ENCODE results near the gene SPG11.
"Not testable (repeated sequence)": the region's sequence is repeated elsewhere in the genome, so short reads cannot be mapped to it uniquely, and the experiment has no call there.

SPG11 gene

DNA sequence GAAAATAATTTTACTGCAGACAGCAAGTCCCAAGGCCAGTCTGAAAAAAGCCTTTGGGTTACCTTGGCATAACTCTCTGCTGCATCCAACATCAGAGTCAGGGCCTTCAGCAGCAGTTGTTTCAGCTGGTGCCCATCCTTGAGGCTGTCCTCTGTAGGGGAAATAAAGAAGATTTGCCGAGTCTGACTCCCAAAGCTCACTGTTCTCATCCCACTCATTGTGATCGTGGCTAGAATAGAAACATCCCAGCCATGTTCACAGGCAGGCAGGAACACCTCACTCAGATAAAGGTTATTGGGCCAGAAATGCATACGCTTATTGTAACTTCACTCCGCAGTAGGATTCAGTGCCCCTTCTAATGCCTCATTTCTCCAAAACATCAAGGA lies 97.3 kb downstream of the SPG11 start:
- Histone ChIP-seq H3K79me2 (ENCODE audit: insufficient read depth, low read length) (no peaks in the 10 kb centered on the region), H3K4me2 (ENCODE audit: insufficient read depth, low read length) (no peak overlapping the region), H3K27ac (ENCODE audit: low read length) (no peak overlapping the region), H3K4me1 (ENCODE audit: insufficient read depth, low read length) (no peaks in the 10 kb centered on the region), H3K36me3 (ENCODE audit: insufficient read depth, low read length) (peaks cover 68% of the 10 kb centered on the region), H3K9ac (ENCODE audit: low read depth, low read length) (no peak overlapping the region), H2AFZ (ENCODE audit: low read depth, low read length) (no peak overlapping the region), H3K27me3 (ENCODE audit: insufficient read depth, low read length, poor library complexity) (no peaks in the 10 kb centered on the region), H3K9me3 (ENCODE audit: insufficient read depth, low read length, severe bottlenecking) (peaks cover 8% of the 10 kb centered on the region), H3K4me3 (ENCODE audit: low read depth in 1 of 2, low read length in 2 of 2) (no peak overlapping the region), H4K20me1 (ENCODE audit: insufficient read depth, low read length) (no peaks in the 10 kb centered on the region)
- TF ChIP-seq, protein P1, sequence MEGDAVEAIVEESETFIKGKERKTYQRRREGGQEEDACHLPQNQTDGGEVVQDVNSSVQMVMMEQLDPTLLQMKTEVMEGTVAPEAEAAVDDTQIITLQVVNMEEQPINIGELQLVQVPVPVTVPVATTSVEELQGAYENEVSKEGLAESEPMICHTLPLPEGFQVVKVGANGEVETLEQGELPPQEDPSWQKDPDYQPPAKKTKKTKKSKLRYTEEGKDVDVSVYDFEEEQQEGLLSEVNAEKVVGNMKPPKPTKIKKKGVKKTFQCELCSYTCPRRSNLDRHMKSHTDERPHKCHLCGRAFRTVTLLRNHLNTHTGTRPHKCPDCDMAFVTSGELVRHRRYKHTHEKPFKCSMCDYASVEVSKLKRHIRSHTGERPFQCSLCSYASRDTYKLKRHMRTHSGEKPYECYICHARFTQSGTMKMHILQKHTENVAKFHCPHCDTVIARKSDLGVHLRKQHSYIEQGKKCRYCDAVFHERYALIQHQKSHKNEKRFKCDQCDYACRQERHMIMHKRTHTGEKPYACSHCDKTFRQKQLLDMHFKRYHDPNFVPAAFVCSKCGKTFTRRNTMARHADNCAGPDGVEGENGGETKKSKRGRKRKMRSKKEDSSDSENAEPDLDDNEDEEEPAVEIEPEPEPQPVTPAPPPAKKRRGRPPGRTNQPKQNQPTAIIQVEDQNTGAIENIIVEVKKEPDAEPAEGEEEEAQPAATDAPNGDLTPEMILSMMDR (IDR thresholded peaks at IDR 0.05; ENCODE audit: borderline replicate concordance, extremely low read depth, low read length, poor library complexity, severe bottlenecking) = no peak
- TF ChIP-seq EZH2 (IDR thresholded peaks at IDR 0.05; ENCODE audit: borderline replicate concordance, low read depth, low read length, severe bottlenecking) = no peak
- no peak for ATAC-seq (ENCODE audit: insufficient read depth, low read depth)
- DNase-seq = no peak

DNA sequence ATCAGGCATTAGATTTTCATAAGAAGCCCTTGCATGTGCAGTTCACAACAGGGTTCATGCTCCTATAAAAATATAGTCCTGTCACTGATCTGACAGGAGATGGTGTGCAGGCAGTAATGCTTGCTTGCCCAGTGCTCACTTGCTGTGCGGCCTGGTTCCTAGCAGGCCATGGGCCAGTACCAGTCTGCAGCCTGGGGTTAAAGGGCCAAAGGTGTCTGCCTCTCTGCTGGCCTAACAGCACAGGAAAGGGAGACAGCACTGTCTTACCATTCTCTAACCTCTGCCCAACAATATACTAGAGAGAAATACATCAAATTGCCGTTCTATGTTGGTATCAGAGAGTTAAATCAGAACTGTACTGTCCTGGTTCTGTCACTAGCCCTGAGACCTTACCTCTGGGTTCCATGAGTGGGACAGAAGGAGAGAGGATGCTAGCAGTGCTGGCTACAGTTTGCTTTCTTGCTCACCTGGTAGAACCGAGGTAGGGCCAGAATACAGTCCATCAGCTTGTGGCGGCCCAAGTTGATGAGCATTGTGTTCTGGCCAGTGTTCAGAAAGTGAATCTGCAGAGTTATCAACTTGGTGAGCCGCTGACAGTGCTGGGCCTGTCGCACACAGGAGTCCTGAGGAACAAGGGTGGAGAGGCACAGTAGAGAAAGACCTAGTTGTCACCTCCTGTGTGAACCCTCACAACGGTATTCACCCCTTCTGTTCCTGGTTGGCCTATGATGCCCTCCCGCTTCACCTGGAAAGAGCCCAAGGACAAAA lies 97.9 kb downstream of the SPG11 start:
- H3K79me2 ChIP-seq (ENCODE audit: insufficient read depth, low read length) = no peaks in the 10 kb centered on the region
- no peak for ATAC-seq (ENCODE audit: insufficient read depth, low read depth)
- H3K36me3 ChIP-seq (ENCODE audit: insufficient read depth, low read length) = peaks cover 74% of the 10 kb centered on the region

DNA sequence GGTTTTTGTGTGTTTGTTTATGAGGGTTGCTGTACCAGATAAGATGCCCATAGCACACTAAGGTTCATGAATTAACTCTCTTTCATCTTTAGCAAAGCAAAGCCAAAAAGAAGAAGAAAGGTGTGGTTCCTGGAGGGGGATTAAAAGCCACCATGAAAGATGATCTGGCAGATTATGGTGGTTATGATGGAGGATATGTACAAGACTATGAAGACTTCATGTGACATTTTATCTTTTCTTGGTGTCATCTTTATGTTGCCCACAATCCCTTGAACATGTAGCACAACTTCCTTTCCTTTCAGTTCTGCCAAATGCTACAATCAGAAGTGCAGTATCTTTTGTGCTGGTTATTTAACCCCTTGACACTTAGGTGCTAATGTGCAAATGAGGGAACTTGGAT lies 102.5 kb downstream of the SPG11 start:
- not testable (repeated sequence) for H3K9ac ChIP-seq (ENCODE audit: low read depth, low read length); H3K4me2 ChIP-seq (ENCODE audit: insufficient read depth, low read length); H4K20me1 ChIP-seq (ENCODE audit: insufficient read depth, low read length); H3K27ac ChIP-seq (ENCODE audit: low read length); H3K4me3 ChIP-seq (ENCODE audit: low read depth in 1 of 2, low read length in 2 of 2); H3K9me3 ChIP-seq (ENCODE audit: insufficient read depth, low read length, severe bottlenecking); H3K4me1 ChIP-seq (ENCODE audit: insufficient read depth, low read length); H2AFZ ChIP-seq (ENCODE audit: low read depth, low read length); H3K79me2 ChIP-seq (ENCODE audit: insufficient read depth, low read length); DNase-seq; H3K27me3 ChIP-seq (ENCODE audit: insufficient read depth, low read length, poor library complexity)
- H3K36me3 ChIP-seq (ENCODE audit: insufficient read depth, low read length) = peaks cover 97% of the 10 kb centered on the region
- peak; percentile 60 for ATAC-seq (ENCODE audit: insufficient read depth, low read depth)

More for the DNA sequence above, 97.9 kb downstream of the SPG11 start:
- Histone ChIP-seq H2AFZ (ENCODE audit: low read depth, low read length) (no peak overlapping the region), H4K20me1 (ENCODE audit: insufficient read depth, low read length) (no peaks in the 10 kb centered on the region), H3K27ac (ENCODE audit: low read length) (no peak overlapping the region), H3K4me2 (ENCODE audit: insufficient read depth, low read length) (no peak overlapping the region), H3K4me1 (ENCODE audit: insufficient read depth, low read length) (no peaks in the 10 kb centered on the region), H3K9me3 (ENCODE audit: insufficient read depth, low read length, severe bottlenecking) (peaks cover 8% of the 10 kb centered on the region), H3K4me3 (ENCODE audit: low read depth in 1 of 2, low read length in 2 of 2) (no peak overlapping the region), H3K27me3 (ENCODE audit: insufficient read depth, low read length, poor library complexity) (no peaks in the 10 kb centered on the region), H3K9ac (ENCODE audit: low read depth, low read length) (no peak overlapping the region)
- DNase-seq = no peak
- no peak for TF ChIP-seq EZH2 (IDR thresholded peaks at IDR 0.05; ENCODE audit: borderline replicate concordance, low read depth, low read length, severe bottlenecking)
- TF ChIP-seq, protein P1 (IDR thresholded peaks at IDR 0.05; ENCODE audit: borderline replicate concordance, extremely low read depth, low read length, poor library complexity, severe bottlenecking) = no peak

DNA sequence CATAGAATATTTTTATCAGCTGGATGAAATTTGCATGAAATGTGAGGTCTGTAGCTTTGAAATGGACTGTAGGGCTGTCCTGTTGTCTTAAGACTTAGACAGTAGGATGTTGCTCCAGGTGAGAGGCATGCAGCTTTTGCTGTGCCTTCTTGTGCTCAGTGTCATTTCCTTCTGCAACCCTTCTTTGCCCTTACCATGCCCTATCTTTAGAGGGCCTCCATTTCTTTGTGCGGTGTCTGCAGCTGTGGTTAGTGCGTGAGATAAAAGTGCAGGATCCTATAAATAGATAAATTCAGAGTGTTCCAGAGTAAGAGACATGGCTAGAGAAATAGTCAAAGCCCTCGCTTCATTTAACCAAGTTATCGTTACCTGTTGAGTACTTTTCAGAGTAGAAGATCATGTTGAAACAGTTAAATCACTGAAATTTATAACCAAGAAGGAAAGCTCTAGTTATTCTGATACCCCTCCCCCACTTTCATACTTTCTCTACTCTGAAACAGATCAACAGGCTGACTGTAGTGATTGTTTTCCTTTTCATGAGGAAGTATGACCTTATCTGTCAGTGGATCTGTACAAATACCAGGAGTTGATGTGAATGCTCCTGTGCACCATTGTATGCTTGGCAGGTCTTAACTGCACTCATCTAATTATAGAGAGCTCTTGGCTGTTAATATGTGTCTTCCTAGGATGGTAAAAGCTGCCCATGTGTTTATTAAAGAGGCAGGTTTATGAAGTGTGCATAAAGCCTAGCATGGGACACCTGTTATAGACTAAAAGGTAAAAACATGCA lies 108.3 kb downstream of the SPG11 start:
- DNase-seq = no peak
- no peak overlapping the region for H2AFZ ChIP-seq (ENCODE audit: low read depth, low read length)
- peaks cover 10% of the 10 kb centered on the region; the same call in 1 of the 2 replicates for H4K20me1 ChIP-seq (ENCODE audit: insufficient read depth, low read length)
- H3K4me1 ChIP-seq (ENCODE audit: insufficient read depth, low read length) = no peaks in the 10 kb centered on the region
- H3K36me3 ChIP-seq (ENCODE audit: insufficient read depth, low read length) = peaks cover 83% of the 10 kb centered on the region
- TF ChIP-seq EZH2 (IDR thresholded peaks at IDR 0.05; ENCODE audit: borderline replicate concordance, low read depth, low read length, severe bottlenecking) = no peak
- TF ChIP-seq, protein P1 (IDR thresholded peaks at IDR 0.05; ENCODE audit: borderline replicate concordance, extremely low read depth, low read length, poor library complexity, severe bottlenecking) = no peak
- peaks cover 18% of the 10 kb centered on the region for H3K79me2 ChIP-seq (ENCODE audit: insufficient read depth, low read length)
- ATAC-seq (ENCODE audit: insufficient read depth, low read depth) = peak; percentile 55; the same call in 1 of the 3 replicates
- no peak overlapping the region for H3K9ac ChIP-seq (ENCODE audit: low read depth, low read length)
- H3K27ac ChIP-seq (ENCODE audit: low read length) = no peak overlapping the region
- no peaks in the 10 kb centered on the region for H3K9me3 ChIP-seq (ENCODE audit: insufficient read depth, low read length, severe bottlenecking)
- H3K27me3 ChIP-seq (ENCODE audit: insufficient read depth, low read length, poor library complexity) = no peaks in the 10 kb centered on the region
- H3K4me3 ChIP-seq (ENCODE audit: low read depth in 1 of 2, low read length in 2 of 2) = no peak overlapping the region
- no peak overlapping the region for H3K4me2 ChIP-seq (ENCODE audit: insufficient read depth, low read length)
